ENCODE measurements around the gene PGGT1B.

GRCh38 chr5:115192098-115192497, 70.6 kb downstream of the PGGT1B start:
- TF ChIP-seq CTCF (conservative IDR thresholded peaks at IDR 0.05; ENCODE audit: low read length) = no peak
- no peak for TF ChIP-seq EZH2phosphoT487 (IDR thresholded peaks at IDR 0.05; ENCODE audit: borderline replicate concordance)

Measured in Loucy (cell line).